Smooth muscle cell (in vitro differentiated cells): Measurements from ENCODE around the gene PAH. TPM values are rescaled to one million over a fixed set of nuclear protein-coding genes. Genes with fewer than 3 reads are reported as not detected.

Source experiments
- DNase-seq: peaks from one replicate; lab custom pipeline; 2025; ENCODE audit not compliant: unreplicated experiment; lab: John Stamatoyannopoulos, UW
- H2AFZ ChIP-seq: fragments of 200-600 bp; sonication (generic); 2 replicates; pipeline ENCODE4 v1.6.0; 2016; ENCODE audit warnings: antibody characterized with exemption, low read depth, mild to moderate bottlenecking
- H3F3A ChIP-seq: fragments of 200-600 bp; sonication (generic); 2 replicates; pipeline ENCODE4 v1.6.0; 2017; ENCODE audit warnings: antibody characterized with exemption, low read depth
- H3K27ac ChIP-seq: fragments of 200-600 bp; sonication (generic); 2 replicates; pipeline ENCODE4 v1.5.1; 2016; ENCODE audit warnings: low read depth, mild to moderate bottlenecking
- H3K27me3 ChIP-seq: fragments of 200-600 bp; sonication (generic); 2 replicates; pipeline ENCODE4 v1.6.1; 2016; ENCODE audit warnings: low read depth, mild to moderate bottlenecking
- H3K36me3 ChIP-seq: fragments of 200-600 bp; sonication (generic); 2 replicates; pipeline ENCODE4 v1.5.1; 2016; ENCODE audit warnings: low read depth
- H3K4me1 ChIP-seq: fragments of 200-600 bp; sonication (generic); 2 replicates; pipeline ENCODE4 v1.5.1; 2016; ENCODE audit warnings: low read depth
- H3K4me2 ChIP-seq: fragments of 200-600 bp; sonication (generic); 2 replicates; pipeline ENCODE4 v1.6.0; 2016; ENCODE audit warnings: mild to moderate bottlenecking
- H3K4me3 ChIP-seq: fragments of 200-600 bp; sonication (generic); 2 replicates; pipeline ENCODE4 v1.5.1; 2016; ENCODE audit warnings: mild to moderate bottlenecking
- H3K79me2 ChIP-seq: fragments of 200-600 bp; sonication (generic); 2 replicates; pipeline ENCODE4 v1.6.0; 2016; ENCODE audit warnings: low read depth, mild to moderate bottlenecking
- H3K9ac ChIP-seq: fragments of 200-600 bp; sonication (generic); 2 replicates; pipeline ENCODE4 v1.6.0; 2016; ENCODE audit warnings: low read depth
- H3K9me3 ChIP-seq: fragments of 200-600 bp; sonication (generic); replicated peaks from 2 replicates; pipeline ENCODE4 v1.5.1; 2016; ENCODE audit warnings: low read depth
- H4K20me1 ChIP-seq: fragments of 200-600 bp; sonication (generic); 2 replicates; pipeline ENCODE4 v1.6.0; 2016; ENCODE audit warnings: low read depth
- CTCF ChIP-seq: fragments of 200-600 bp; sonication (generic); IDR thresholded peaks from 2 replicates; pipeline ENCODE4 v1.5.1; 2017; ENCODE audit warnings: borderline replicate concordance, mild to moderate bottlenecking, antibody characterized with exemption; ENCODE audit not compliant: insufficient read depth, poor library complexity, severe bottlenecking
- WGBS: methylation state at CpG from one replicate; pipeline ENCODE4 v1.1.7; 2016; ENCODE audit warnings: low lambda C conversion rate; 5-methylcytosine and 5-hydroxymethylcytosine counted together
- polyA plus RNA-seq: library from polyadenylated mRNA; unstranded; fragments of >200 nt; fragmentation: Nextera tagmentation; extraction: Ambion mirVana; gene quantifications from 2 replicates; pipeline ENCODE4 v1.2.1, GENCODE V29; 2016
- total RNA-seq: library from RNA; depleted of rRNA; stranded (reverse); fragments of >200 nt; gene quantifications from 2 replicates; pipeline ENCODE4 v1.2.3, GENCODE V29; 2014

PAH gene
- total and polyA plus RNA-seq, 2 experiments from 2014 or later, result not detected

- H3K4me3 ChIP-seq, result no peak overlapping the region
- H3K9ac ChIP-seq, result no peak overlapping the region
- no peaks in the 10 kb centered on the region for H3K9me3 ChIP-seq
- TF ChIP-seq CTCF, result no peak
- no peak overlapping the region for H3K4me2 ChIP-seq
- H3K79me2 ChIP-seq, result no peaks in the 10 kb centered on the region
- 76% methylated on average over 3 of the region's 3 CpGs for WGBS
- H3F3A ChIP-seq, result no peaks in the 10 kb centered on the region
- no peak for DNase-seq
- H3K27me3 ChIP-seq, result peaks cover 12% of the 10 kb centered on the region
- H2AFZ ChIP-seq, result no peak overlapping the region
- no peaks in the 10 kb centered on the region for H3K4me1 ChIP-seq
- no peaks in the 10 kb centered on the region for H3K36me3 ChIP-seq
- no peaks in the 10 kb centered on the region for H4K20me1 ChIP-seq
- H3K27ac ChIP-seq, result no peak overlapping the region
These were observed 15.0 kb downstream of the PAH start for GRCh38 chr12:102902093-102902492.

- no peaks in the 10 kb centered on the region for H3K9me3 ChIP-seq
- DNase-seq, result no peak
- no peak overlapping the region for H3K27ac ChIP-seq
- no peaks in the 10 kb centered on the region for H3K4me1 ChIP-seq
- no peak overlapping the region for H3K4me3 ChIP-seq
- no peak for TF ChIP-seq CTCF
- H3K9ac ChIP-seq, result no peak overlapping the region
- H4K20me1 ChIP-seq, result no peaks in the 10 kb centered on the region
- H3K27me3 ChIP-seq, result peaks cover 12% of the 10 kb centered on the region
- no peaks in the 10 kb centered on the region for H3K79me2 ChIP-seq
- H3F3A ChIP-seq, result no peaks in the 10 kb centered on the region
- H3K4me2 ChIP-seq, result no peak overlapping the region
- no peaks in the 10 kb centered on the region for H3K36me3 ChIP-seq
- 95% methylated on average over 2 of the region's 2 CpGs for WGBS
- H2AFZ ChIP-seq, result no peak overlapping the region
These were observed 16.7 kb downstream of the PAH start for GRCh38 chr12:102900389-102900788.

GRCh38 chr12:102896067-102896466, 21.0 kb downstream of the PAH start:
- Histone ChIP-seq H2AFZ (no peak overlapping the region), H3K27me3 (peaks cover 6% of the 10 kb centered on the region), H3K79me2 (no peaks in the 10 kb centered on the region), H3K36me3 (no peaks in the 10 kb centered on the region), H3K27ac (no peak overlapping the region), H3F3A (no peaks in the 10 kb centered on the region), H4K20me1 (no peaks in the 10 kb centered on the region), H3K4me3 (no peak overlapping the region), H3K4me1 (peaks cover 3% of the 10 kb centered on the region), H3K9ac (no peak overlapping the region), H3K4me2 (no peak overlapping the region), H3K9me3 (no peaks in the 10 kb centered on the region)
- 59% methylated on average over 1 of the region's 1 CpG for whole genome bisulfite sequencing
- no peak for TF ChIP-seq CTCF
- no peak for DNase-seq

- no peaks in the 10 kb centered on the region for H3K36me3 ChIP-seq
- no peaks in the 10 kb centered on the region for H3F3A ChIP-seq
- peaks cover 24% of the 10 kb centered on the region for H3K27me3 ChIP-seq
- H3K9me3 ChIP-seq, result no peaks in the 10 kb centered on the region
- H3K27ac ChIP-seq, result no peak overlapping the region
- no peak overlapping the region for H3K4me3 ChIP-seq
- no peak for DNase-seq
- peaks cover 18% of the 10 kb centered on the region for H3K4me1 ChIP-seq
- no peaks in the 10 kb centered on the region for H3K79me2 ChIP-seq
- no peaks in the 10 kb centered on the region for H4K20me1 ChIP-seq
- no peak for TF ChIP-seq CTCF
- H2AFZ ChIP-seq, result no peak overlapping the region
- H3K9ac ChIP-seq, result no peak overlapping the region
- no peak overlapping the region for H3K4me2 ChIP-seq
- 88% methylated on average over 2 of the region's 2 CpGs for WGBS
These were observed 25.3 kb downstream of the PAH start for GRCh38 chr12:102891756-102892155.
